Dendritic cell treated with granulocyte-macrophage colony-stimulating factor and Interleukin-4, amounts not matched to agents 40 ng/mL and 50 ng/mL, for 4 days (primary cell): Measurements from ENCODE around the gene CAMK2D.
"Not testable (repeated sequence)": the region's sequence is repeated elsewhere in the genome, so short reads cannot be mapped to it uniquely, and the experiment has no call there.

Source experiments
- H3K27ac Mint-ChIP-seq: one replicate; pipeline ENCODE4 v1.8.0; 2022; ENCODE audit warnings: mild to moderate bottlenecking, mixed read lengths
- H3K27me3 Mint-ChIP-seq: one replicate; pipeline ENCODE4 v1.8.0; 2022; ENCODE audit warnings: mild to moderate bottlenecking, mixed read lengths
- H3K36me3 Mint-ChIP-seq: one replicate; pipeline ENCODE4 v1.8.0; 2022; ENCODE audit warnings: low read depth, mixed read lengths
- H3K4me1 Mint-ChIP-seq: one replicate; pipeline ENCODE4 v1.8.0; 2022; ENCODE audit warnings: low read depth, mixed read lengths
- H3K4me3 Mint-ChIP-seq: one replicate; pipeline ENCODE4 v1.8.0; 2022; ENCODE audit warnings: mild to moderate bottlenecking, moderate library complexity, mixed read lengths
- H3K9me3 Mint-ChIP-seq: one replicate; pipeline ENCODE4 v1.8.0; 2022; ENCODE audit warnings: mixed read lengths
- intact Hi-C: fragments of 100-400 bp; cut with micrococcal nuclease; formaldehyde crosslinking; loops from one replicate; pipeline ENCODE4 v1.15.0; 2022

Gene CAMK2D

DNA sequence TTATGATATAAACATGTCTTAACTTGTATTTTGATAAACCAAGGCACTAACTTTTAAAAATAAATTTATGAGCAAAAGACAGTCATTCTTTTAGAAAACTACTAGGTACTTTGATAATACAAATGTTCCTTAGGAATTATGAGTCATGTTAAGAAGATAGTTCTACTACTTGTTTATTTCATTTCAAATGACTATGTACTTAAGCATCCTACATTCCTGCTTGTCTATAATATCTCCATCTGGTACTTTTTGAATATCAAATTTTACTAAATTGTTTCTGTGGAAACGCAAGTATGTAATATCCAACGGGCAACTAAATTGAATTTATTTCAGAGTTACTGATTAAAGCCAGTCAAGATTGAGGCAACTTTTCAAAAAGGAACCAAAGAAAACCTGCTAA, 61.8 kb downstream of the CAMK2D start:
- H3K27ac Mint-ChIP-seq, result no peak overlapping the region
- no peaks in the 10 kb centered on the region for H3K27me3 Mint-ChIP-seq
- H3K9me3 Mint-ChIP-seq, result no peaks in the 10 kb centered on the region
- intact Hi-C loops, result no loop called here
- no peaks in the 10 kb centered on the region for H3K36me3 Mint-ChIP-seq
- no peaks in the 10 kb centered on the region for H3K4me1 Mint-ChIP-seq
- H3K4me3 Mint-ChIP-seq, result no peak overlapping the region

DNA sequence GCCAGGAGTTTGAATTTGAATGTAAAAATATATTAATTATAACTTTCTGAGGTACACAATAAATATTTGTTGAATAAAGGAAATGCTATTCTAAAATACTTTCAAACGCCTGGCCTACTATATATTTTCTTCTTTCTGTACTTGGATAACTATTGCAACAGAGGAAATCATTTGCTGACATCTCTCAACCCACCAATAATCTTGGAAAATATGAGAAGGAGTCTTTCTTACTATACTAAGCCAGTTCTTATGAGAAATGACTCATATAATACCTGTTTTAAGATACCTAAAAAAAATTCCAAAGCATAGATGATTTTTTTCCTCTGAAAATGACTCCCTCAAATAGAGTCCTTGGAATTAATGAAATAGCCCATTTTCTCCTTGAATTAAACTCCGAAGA, 64.1 kb downstream of the CAMK2D start:
- no peaks in the 10 kb centered on the region for H3K9me3 Mint-ChIP-seq
- H3K27ac Mint-ChIP-seq, result no peak overlapping the region
- H3K4me1 Mint-ChIP-seq, result peaks cover 6% of the 10 kb centered on the region
- H3K36me3 Mint-ChIP-seq, result no peaks in the 10 kb centered on the region
- intact Hi-C loops, result no loop called here
- H3K4me3 Mint-ChIP-seq, result no peak overlapping the region
- H3K27me3 Mint-ChIP-seq, result no peaks in the 10 kb centered on the region

- Mint-ChIP-seq H3K4me3 (no peak overlapping the region), H3K36me3 (no peaks in the 10 kb centered on the region), H3K27ac (no peak overlapping the region), H3K9me3 (no peaks in the 10 kb centered on the region), H3K27me3 (no peaks in the 10 kb centered on the region), H3K4me1 (peaks cover 6% of the 10 kb centered on the region)
- intact Hi-C loops, result no loop called here
These were observed 66.0 kb downstream of the CAMK2D start for GRCh38 chr4:113695328-113696169.

DNA sequence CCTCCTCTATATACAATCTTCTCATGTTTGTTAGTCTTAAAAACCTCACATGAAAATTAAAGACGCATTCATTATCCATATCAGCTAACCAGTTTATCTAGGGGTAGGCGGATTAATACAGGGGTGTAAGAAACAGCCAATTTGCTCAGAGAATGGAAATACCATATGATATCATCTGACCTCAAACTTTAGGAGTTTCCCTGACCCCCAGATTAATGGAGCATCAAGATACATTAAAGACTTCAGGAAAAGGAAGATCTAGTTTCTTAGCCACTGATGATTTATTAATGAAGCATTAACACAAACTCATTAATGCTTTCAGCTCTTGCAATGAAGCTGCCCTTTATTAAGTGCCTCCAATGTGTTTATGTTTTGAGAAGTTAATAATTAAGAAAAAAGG, 67.5 kb downstream of the CAMK2D start:
- H3K9me3 Mint-ChIP-seq, result no peaks in the 10 kb centered on the region
- intact Hi-C loops, result no loop called here
- no peaks in the 10 kb centered on the region for H3K36me3 Mint-ChIP-seq
- H3K27ac Mint-ChIP-seq, result no peak overlapping the region
- peaks cover 13% of the 10 kb centered on the region for H3K4me1 Mint-ChIP-seq
- H3K4me3 Mint-ChIP-seq, result no peak overlapping the region
- no peaks in the 10 kb centered on the region for H3K27me3 Mint-ChIP-seq

- Mint-ChIP-seq H3K27me3 (no peaks in the 10 kb centered on the region), H3K27ac (no peak overlapping the region), H3K4me3 (no peak overlapping the region), H3K4me1 (peaks cover 13% of the 10 kb centered on the region), H3K36me3 (no peaks in the 10 kb centered on the region), H3K9me3 (no peaks in the 10 kb centered on the region)
- intact Hi-C loops, result no loop called here
These were observed 68.6 kb downstream of the CAMK2D start for GRCh38 chr4:113692809-113693411.

GRCh38 chr4:113691676-113692075, 69.9 kb downstream of the CAMK2D start:
- Mint-ChIP-seq H3K4me3 (no peak overlapping the region), H3K27ac (no peak overlapping the region), H3K9me3 (no peaks in the 10 kb centered on the region), H3K36me3 (no peaks in the 10 kb centered on the region), H3K4me1 (peaks cover 13% of the 10 kb centered on the region), H3K27me3 (no peaks in the 10 kb centered on the region)
- intact Hi-C loops, result no loop called here

GRCh38 chr4:113689394-113689793, 72.1 kb downstream of the CAMK2D start:
- Mint-ChIP-seq H3K27me3 (no peaks in the 10 kb centered on the region), H3K36me3 (no peaks in the 10 kb centered on the region), H3K4me3 (no peak overlapping the region), H3K9me3 (no peaks in the 10 kb centered on the region), H3K27ac (no peak overlapping the region), H3K4me1 (peaks cover 13% of the 10 kb centered on the region)
- intact Hi-C loops, result no loop called here

- intact Hi-C loops, result no loop called here
- Mint-ChIP-seq H3K27ac (no peak overlapping the region), H3K27me3 (no peaks in the 10 kb centered on the region), H3K4me3 (no peak overlapping the region), H3K9me3 (no peaks in the 10 kb centered on the region), H3K36me3 (no peaks in the 10 kb centered on the region), H3K4me1 (peaks cover 7% of the 10 kb centered on the region)
These were observed 74.3 kb downstream of the CAMK2D start for GRCh38 chr4:113687067-113687718.

DNA sequence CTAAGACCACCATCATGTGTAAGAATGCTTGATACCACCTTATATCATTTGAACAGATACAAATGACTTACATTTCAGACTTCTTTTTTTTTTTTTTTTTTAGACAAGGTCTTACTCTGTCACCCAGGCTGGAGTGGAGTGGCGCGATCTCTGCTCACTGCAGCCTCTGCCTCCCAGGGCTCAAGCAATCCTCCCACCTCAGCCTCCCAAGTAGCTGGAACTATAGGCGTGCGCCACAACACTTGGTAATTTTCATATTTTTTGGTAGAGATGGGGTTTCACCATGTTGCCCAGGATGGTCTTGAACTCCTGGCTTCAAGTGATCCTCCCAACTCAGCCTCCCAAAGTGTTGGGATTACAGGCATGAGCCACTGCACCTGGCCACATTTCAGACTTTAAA, 76.4 kb downstream of the CAMK2D start:
- H3K4me3 Mint-ChIP-seq, intact Hi-C loops, H3K4me1 Mint-ChIP-seq, H3K27ac Mint-ChIP-seq, H3K36me3 Mint-ChIP-seq, H3K27me3 Mint-ChIP-seq: not testable (repeated sequence)
- peaks cover 12% of the 10 kb centered on the region for H3K9me3 Mint-ChIP-seq

DNA sequence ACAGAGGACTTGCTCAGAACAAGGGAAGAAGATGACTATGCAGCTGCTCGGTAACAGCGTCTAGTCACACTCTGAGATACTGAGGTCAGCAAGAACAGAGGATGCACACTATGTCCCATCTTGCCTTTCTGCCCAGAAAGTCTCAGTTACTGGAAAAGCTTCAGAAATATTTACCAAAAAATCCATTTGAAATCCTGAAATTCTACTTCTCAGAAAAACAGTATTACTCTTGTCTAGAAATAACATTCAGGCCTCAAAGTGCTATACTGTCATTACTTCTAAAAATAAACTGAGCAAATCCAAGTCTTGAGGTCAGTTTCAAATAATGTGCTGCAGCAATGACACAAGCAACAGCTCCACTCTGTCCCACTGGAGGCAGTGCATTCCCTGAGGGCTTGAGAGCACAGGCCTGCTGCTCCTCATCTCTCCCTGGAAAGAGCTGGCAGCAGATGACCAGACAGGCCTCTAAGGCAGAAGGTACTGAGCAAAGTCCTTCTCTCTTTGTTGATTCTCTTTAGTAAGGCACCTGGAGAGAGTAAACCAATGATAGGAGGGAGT, 76.9 kb downstream of the CAMK2D start:
- H3K27ac Mint-ChIP-seq, result no peak overlapping the region
- intact Hi-C loops, result no loop called here

DNA sequence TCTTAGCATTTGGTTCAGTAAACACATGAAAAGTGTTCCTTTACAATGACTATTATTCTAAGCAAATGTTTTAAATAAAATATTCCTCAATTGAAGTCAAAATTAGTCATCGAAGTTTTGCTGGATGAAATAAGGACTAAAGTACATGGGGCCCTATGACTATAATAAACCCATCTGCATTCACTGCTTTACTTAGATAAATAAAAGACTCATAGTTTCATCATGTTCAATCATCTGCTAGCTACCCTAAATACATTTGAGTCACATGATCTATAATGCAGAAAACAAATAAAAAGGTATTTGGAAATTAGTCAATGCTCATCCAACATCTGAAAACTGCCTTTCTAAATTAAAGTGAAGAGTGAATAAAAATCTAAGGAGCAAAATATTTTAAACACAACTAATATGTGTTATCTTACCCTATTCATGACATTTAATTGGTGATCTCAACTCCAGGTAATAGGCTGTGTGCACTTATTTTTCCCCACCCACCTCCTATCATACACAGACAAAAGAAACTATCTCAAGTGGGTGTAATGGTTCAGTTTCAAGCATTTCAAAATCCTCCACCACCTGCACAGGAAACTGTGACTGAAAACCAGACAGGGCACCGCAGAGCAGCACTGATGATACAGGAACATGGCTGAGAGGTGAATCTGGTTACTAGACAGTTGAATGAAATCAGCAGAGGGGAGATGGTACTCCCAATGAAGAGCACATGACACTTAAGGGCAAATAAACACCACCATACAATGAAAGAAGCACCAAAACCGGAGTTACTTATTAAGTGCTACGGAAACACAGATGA, 78.6 kb downstream of the CAMK2D start:
- H3K27me3 Mint-ChIP-seq, result no peaks in the 10 kb centered on the region
- intact Hi-C loops, result no loop called here
- H3K9me3 Mint-ChIP-seq, result peaks cover 12% of the 10 kb centered on the region
- no peak overlapping the region for H3K4me3 Mint-ChIP-seq
- peaks cover 6% of the 10 kb centered on the region for H3K36me3 Mint-ChIP-seq
- H3K4me1 Mint-ChIP-seq, result no peaks in the 10 kb centered on the region
- H3K27ac Mint-ChIP-seq, result no peak overlapping the region

More for the DNA sequence above, 76.9 kb downstream of the CAMK2D start:
- H3K27me3 Mint-ChIP-seq, result no peaks in the 10 kb centered on the region
- peaks cover 6% of the 10 kb centered on the region for H3K36me3 Mint-ChIP-seq
- H3K4me1 Mint-ChIP-seq, result peaks cover 5% of the 10 kb centered on the region
- peaks cover 12% of the 10 kb centered on the region for H3K9me3 Mint-ChIP-seq
- no peak overlapping the region for H3K4me3 Mint-ChIP-seq

GRCh38 chr4:113678641-113679040, 82.9 kb downstream of the CAMK2D start:
- Mint-ChIP-seq H3K9me3 (peaks cover 12% of the 10 kb centered on the region), H3K27me3 (no peaks in the 10 kb centered on the region), H3K36me3 (peaks cover 6% of the 10 kb centered on the region), H3K4me3 (no peak overlapping the region), H3K27ac (no peak overlapping the region), H3K4me1 (peaks cover 5% of the 10 kb centered on the region)
- intact Hi-C loops, result no loop called here

- Mint-ChIP-seq H3K36me3 (peaks cover 6% of the 10 kb centered on the region), H3K27ac (no peak overlapping the region), H3K9me3 (peaks cover 12% of the 10 kb centered on the region), H3K4me1 (peaks cover 5% of the 10 kb centered on the region), H3K4me3 (no peak overlapping the region), H3K27me3 (no peaks in the 10 kb centered on the region)
- intact Hi-C loops, result no loop called here
These were observed 84.2 kb downstream of the CAMK2D start for GRCh38 chr4:113677325-113677724.
